ENCODE measurements around the gene SEC23B. TPM values are rescaled to one million over a fixed set of nuclear protein-coding genes. Genes with fewer than 3 reads are reported as not detected.

SEC23B gene
- total and polyA plus RNA-seq, 2 of the 8 experiments (the other 6 are each of a cell fraction or from before 2014, with no cell fraction given): 53.3 to 62.8 TPM

- Histone ChIP-seq H3K14ac (ENCODE audit: insufficient read length) (no peak overlapping the region), H4K91ac (replicated peaks; ENCODE audit: insufficient read length, low read length) (no peak overlapping the region), H3K4me3 (ENCODE audit: extremely low read depth in 1 of 4, insufficient read depth in 2 of 4, low read depth in 3 of 4, low read length in 4 of 4) (no peak overlapping the region), H2BK120ac (replicated peaks; ENCODE audit: low read depth, low read length) (no peak overlapping the region), H3K79me2 (ENCODE audit: control insufficient read depth in 1 of 2, insufficient read depth in 2 of 2, low read length in 2 of 2) (no peaks in the 10 kb centered on the region), H2AFZ (ENCODE audit: low read length) (no peak overlapping the region), H3K56ac (replicated peaks; ENCODE audit: insufficient read length, low read depth, low read length) (no peak overlapping the region), H2AK5ac (ENCODE audit: low read depth, low read length) (no peak overlapping the region), H3K9ac (replicated peaks in 1 of 4; ENCODE audit: extremely low read depth in 1 of 4, low read depth in 3 of 4, low read length in 3 of 4) (no peak overlapping the region), H3K4ac (replicated peaks; ENCODE audit: insufficient read length, low read depth, low read length) (no peak overlapping the region), H2BK20ac (ENCODE audit: low read length) (no peak overlapping the region), H4K5ac (ENCODE audit: insufficient read length, low read depth, low read length) (no peak overlapping the region), H2BK12ac (ENCODE audit: low read depth, low read length) (no peak overlapping the region), H3K9me3 (ENCODE audit: insufficient read depth in 2 of 2, low read depth in 1 of 2, low read length in 1 of 2) (no peaks in the 10 kb centered on the region), H3K36me3 (ENCODE audit: control insufficient read depth in 2 of 4, insufficient read depth in 4 of 4, low read length in 3 of 4) (peaks cover 16 to 67% (median 60%) of the 10 kb centered on the region in 4 experiments), H3K27ac (ENCODE audit: low read depth, low read length) (no peak overlapping the region), H3K79me1 (ENCODE audit: low read depth, low read length) (no peaks in the 10 kb centered on the region; the same call in none of the 2 replicates), H3K4me1 (replicated peaks in 1 of 4; ENCODE audit: control insufficient read depth in 3 of 4, insufficient read depth in 4 of 4, low read length in 3 of 4) (no peaks in the 10 kb centered on the region), H4K8ac (ENCODE audit: extremely low read depth, insufficient read depth, low read length) (no peak overlapping the region), H2BK5ac (ENCODE audit: low read depth, low read length) (no peak overlapping the region), H2BK15ac (ENCODE audit: low read length) (no peak overlapping the region), H3K4me2 (ENCODE audit: insufficient read depth in 1 of 2, low read depth in 2 of 2, low read length in 2 of 2) (no peak overlapping the region), H4K20me1 (replicated peaks in 1 of 2; ENCODE audit: control insufficient read depth in 1 of 2, insufficient read depth in 2 of 2, low read length in 2 of 2) (peaks cover 2% of the 10 kb centered on the region in 2 experiments), H3K27me3 (replicated peaks in 1 of 4; ENCODE audit: control insufficient read depth in 3 of 4, extremely low read depth in 1 of 4, insufficient read depth in 3 of 4, low read length in 3 of 4) (no peaks in the 10 kb centered on the region), H3K23ac (ENCODE audit: insufficient read length) (no peak overlapping the region), H3K18ac (ENCODE audit: extremely low read depth, low read length) (no peak overlapping the region), H3K23me2 (ENCODE audit: low read depth, low read length) (no peaks in the 10 kb centered on the region)
- CTCF ChIA-PET (ENCODE audit: partially characterized antibody): no interaction called here
- TF ChIP-seq RAD21 (IDR thresholded peaks at IDR 0.05 in 1 of 2, conservative IDR thresholded peaks at IDR 0.05 in 1 of 2; ENCODE audit: low read depth in 2 of 2, low read length in 2 of 2): no peak
- TF ChIP-seq CHD1 (IDR thresholded peaks at IDR 0.05; ENCODE audit: low read depth, low read length): no peak
- TF ChIP-seq POU5F1 (IDR thresholded peaks at IDR 0.05; ENCODE audit: low read depth, low read length): no peak
- TF ChIP-seq TAF7 (optimal IDR thresholded peaks at IDR 0.05; ENCODE audit: borderline replicate concordance, low read depth, low read length): no peak
- no peak for TF ChIP-seq JUND (IDR thresholded peaks at IDR 0.05; ENCODE audit: low read length)
- no peak for TF ChIP-seq USF2 (IDR thresholded peaks at IDR 0.05; ENCODE audit: low read length)
- no peak for TF ChIP-seq KDM5A (IDR thresholded peaks at IDR 0.05; ENCODE audit: low read length)
- no peak for TF ChIP-seq CBX8 (IDR thresholded peaks at IDR 0.05; ENCODE audit: borderline replicate concordance, low read depth, low read length)
- DNase-seq (ENCODE audit: low read depth in 1 of 2, low spot score in 2 of 2): no peak
- POLR2A ChIA-PET (ENCODE audit: partially characterized antibody): no interaction called here
- 89% methylated on average over 6 of the region's 6 CpGs; no CpG with 5 or more reads in 1 of the 2 experiments for WGBS, 2 experiments (ENCODE audit: extremely low coverage in 1 of 2, insufficient coverage in 1 of 2, insufficient read length in 1 of 2, insufficient replicate concordance in 2 of 2, low coverage in 1 of 2, low lambda C conversion rate in 2 of 2, missing lambda C conversion rate in 1 of 2)
- FAIRE-seq: no peak
Measured at GRCh38 chr20:18532626-18533025, 24.9 kb downstream of the SEC23B start.

Data from H1 (cell line).